Activated B cell treated with CpG ODN at 0.5 μM for 24 hours (primary cell): ENCODE measurements around the gene DEPDC5. TPM values are rescaled to one million over a fixed set of nuclear protein-coding genes. Genes with fewer than 3 reads are reported as not detected.

Experiments used
- ATAC-seq: fragments of 200-7000 bp; cut with Tn5 transposase; one replicate; pipeline ENCODE4 v1.10.0; 2021; ENCODE audit warnings: low read depth, mild to moderate bottlenecking, moderate library complexity
- CTCF ChIA-PET: fragments of 350-600 bp; sonication (Branson Sonifier 250); formaldehyde crosslinking; loops from one replicate; lab custom pipeline; 2021; ENCODE audit warnings: antibody characterized with exemption; lab: Charles Lee
- POLR2A ChIA-PET: fragments of 350-600 bp; sonication (Branson Sonifier 250); formaldehyde crosslinking; loops from one replicate; lab custom pipeline; 2021; ENCODE audit warnings: antibody characterized with exemption; lab: Charles Lee
- DNase-seq: peaks from one replicate; pipeline ENCODE4 v3.0.0; 2022
- H3K27ac Mint-ChIP-seq: one replicate; pipeline ENCODE4 v1.8.0; 2020; ENCODE audit warnings: mixed read lengths
- H3K27me3 Mint-ChIP-seq: one replicate; pipeline ENCODE4 v1.8.0; 2021; ENCODE audit warnings: mixed read lengths
- H3K36me3 Mint-ChIP-seq: one replicate; pipeline ENCODE4 v1.8.0; 2021; ENCODE audit warnings: low read depth, mixed read lengths
- H3K4me1 Mint-ChIP-seq: one replicate; pipeline ENCODE4 v1.8.0; 2021; ENCODE audit warnings: mixed read lengths
- H3K4me3 Mint-ChIP-seq: one replicate; pipeline ENCODE4 v1.8.0; 2020; ENCODE audit warnings: mild to moderate bottlenecking, mixed read lengths
- H3K9me3 Mint-ChIP-seq: one replicate; pipeline ENCODE4 v1.8.0; 2020; ENCODE audit warnings: mixed read lengths
- CTCF ChIP-seq: fragments of 200-600 bp; IDR thresholded peaks from one replicate; pipeline ENCODE4 v1.8.0; 2022; ENCODE audit warnings: antibody characterized with exemption, mild to moderate bottlenecking
- intact Hi-C: fragments of 100-400 bp; cut with micrococcal nuclease; formaldehyde crosslinking; loops from one replicate; pipeline ENCODE4 v1.15.1; 2024
- total RNA-seq: library from RNA; stranded (reverse); gene quantifications from 2 replicates; pipeline ENCODE4 v1.2.3, GENCODE V29; 2022

The DEPDC5 gene
- total RNA-seq, 1 donor from 2014 or later: 79.1 TPM

DNA sequence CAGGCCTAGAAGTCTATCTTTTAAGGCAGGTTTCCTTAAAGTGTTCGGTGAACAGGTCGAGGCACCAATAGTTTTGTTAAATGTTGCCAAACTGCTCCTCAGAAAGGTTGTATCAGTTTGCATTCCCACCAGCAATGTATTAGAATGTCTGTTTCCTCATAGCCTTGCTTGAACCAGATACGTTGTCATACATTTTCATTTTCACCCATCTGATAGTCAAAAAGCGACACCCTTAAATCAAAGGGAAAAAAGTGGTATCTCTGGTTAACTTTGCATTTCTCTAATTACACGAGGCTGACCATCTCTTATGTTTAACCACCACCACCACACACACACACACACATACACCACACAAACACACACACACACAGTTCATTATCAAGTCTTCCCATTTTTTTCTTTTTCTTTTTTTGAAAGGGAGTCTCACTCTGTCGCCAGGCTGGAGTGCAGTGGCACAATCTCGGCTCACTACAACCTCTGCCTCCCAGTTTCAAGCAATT is 20.2 kb upstream of the DEPDC5 start:
- Mint-ChIP-seq H3K36me3 (peaks cover 52% of the 10 kb centered on the region), H3K4me1 (peaks cover 13% of the 10 kb centered on the region), H3K4me3 (no peak overlapping the region), H3K9me3 (no peaks in the 10 kb centered on the region), H3K27ac (no peak overlapping the region), H3K27me3 (no peaks in the 10 kb centered on the region)
- ATAC-seq (no peak), DNase-seq (no peak)
- no peak for TF ChIP-seq CTCF
- CTCF ChIA-PET: no interaction called here
- POLR2A ChIA-PET: no interaction called here
- intact Hi-C loops: no loop called here

DNA sequence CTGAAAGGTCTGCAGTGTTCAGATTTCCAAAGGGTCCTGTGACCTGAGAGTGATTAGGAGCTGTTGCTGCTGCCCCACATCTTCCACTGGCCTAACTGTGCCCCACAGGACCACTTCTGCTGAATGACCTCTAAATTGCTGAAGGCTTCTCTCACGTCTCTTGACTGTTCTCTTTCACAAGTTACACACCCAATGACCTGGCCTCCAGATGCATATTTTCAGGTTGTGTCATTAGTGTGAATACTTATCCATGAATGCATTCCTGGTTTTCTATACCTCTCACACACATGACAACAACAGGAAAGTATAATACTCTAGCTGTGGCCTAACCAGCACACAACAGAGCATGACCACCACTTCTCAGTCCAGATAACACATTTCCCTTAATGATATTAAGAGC is 19.3 kb upstream of the DEPDC5 start:
- Mint-ChIP-seq H3K27me3 (no peaks in the 10 kb centered on the region), H3K4me1 (peaks cover 13% of the 10 kb centered on the region), H3K9me3 (no peaks in the 10 kb centered on the region), H3K4me3 (no peak overlapping the region), H3K36me3 (peaks cover 59% of the 10 kb centered on the region), H3K27ac (no peak overlapping the region)
- CTCF ChIA-PET: no interaction called here
- TF ChIP-seq CTCF: no peak
- no peak for DNase-seq
- POLR2A ChIA-PET: no interaction called here
- intact Hi-C loops: no loop called here
- no peak for ATAC-seq

DNA sequence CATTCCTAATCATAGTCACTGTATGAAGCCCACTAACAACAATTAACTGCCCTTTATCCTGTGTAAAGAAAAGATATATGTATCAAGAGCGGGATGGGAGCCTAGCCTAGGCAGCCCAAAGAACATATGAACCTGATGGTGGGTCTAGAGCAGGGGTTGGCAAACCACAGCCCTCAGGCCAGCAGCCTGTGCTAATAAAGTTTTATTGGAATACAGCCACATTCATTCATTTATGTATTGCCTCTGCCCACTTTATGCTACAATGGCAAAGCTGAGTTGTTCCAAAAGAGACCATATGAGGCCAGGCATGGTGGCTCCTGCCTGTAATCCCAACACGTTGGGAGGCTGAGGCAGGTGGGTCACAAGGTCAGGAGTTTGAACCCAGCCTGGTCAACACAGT is 17.4 kb upstream of the DEPDC5 start:
- ATAC-seq: no peak
- ChIA-PET CTCF (no interaction called here), POLR2A (interaction anchor here (0.6 kb wide), 1 partner anchor 8 kb away, joined by 3 read pairs; no protein-coding TSS in a partner anchor)
- no peak overlapping the region for H3K4me3 Mint-ChIP-seq
- TF ChIP-seq CTCF: no peak
- H3K36me3 Mint-ChIP-seq: peaks cover 71% of the 10 kb centered on the region
- no peaks in the 10 kb centered on the region for H3K27me3 Mint-ChIP-seq
- H3K4me1 Mint-ChIP-seq: peaks cover 14% of the 10 kb centered on the region
- no peak overlapping the region for H3K27ac Mint-ChIP-seq
- intact Hi-C loops: no loop called here
- H3K9me3 Mint-ChIP-seq: no peaks in the 10 kb centered on the region
- no peak for DNase-seq

GRCh38 chr22:31737932-31738331 is 15.9 kb upstream of the DEPDC5 start:
- no peak overlapping the region for H3K27ac Mint-ChIP-seq
- ChIA-PET POLR2A (interaction anchor here (0.7 kb wide), 1 partner anchor 30 kb away, joined by 4 read pairs; no protein-coding TSS in a partner anchor), CTCF (no interaction called here)
- no peaks in the 10 kb centered on the region for H3K27me3 Mint-ChIP-seq
- intact Hi-C loops: no loop called here
- H3K4me1 Mint-ChIP-seq: peaks cover 16% of the 10 kb centered on the region
- no peak for ATAC-seq
- TF ChIP-seq CTCF: no peak
- DNase-seq: no peak
- H3K36me3 Mint-ChIP-seq: peaks cover 73% of the 10 kb centered on the region
- no peak overlapping the region for H3K4me3 Mint-ChIP-seq
- no peaks in the 10 kb centered on the region for H3K9me3 Mint-ChIP-seq

GRCh38 chr22:31738566-31738965 is 15.3 kb upstream of the DEPDC5 start:
- H3K36me3 Mint-ChIP-seq: peaks cover 71% of the 10 kb centered on the region
- H3K4me3 Mint-ChIP-seq: no peak overlapping the region
- CTCF ChIA-PET: no interaction called here
- H3K4me1 Mint-ChIP-seq: peaks cover 14% of the 10 kb centered on the region
- intact Hi-C loops: no loop called here
- DNase-seq: no peak
- no peak for TF ChIP-seq CTCF
- ATAC-seq: no peak
- H3K27ac Mint-ChIP-seq: no peak overlapping the region
- H3K9me3 Mint-ChIP-seq: no peaks in the 10 kb centered on the region
- POLR2A ChIA-PET: no interaction called here
- H3K27me3 Mint-ChIP-seq: no peaks in the 10 kb centered on the region
